GM23248 (cell line): Measurements from ENCODE around the gene ABHD17A.

Experiments
- EZH2 ChIP-seq: fragments of 200-600 bp; sonication (generic); IDR thresholded peaks from 2 replicates; pipeline ENCODE4 v1.6.1; 2018; ENCODE audit warnings: antibody characterized with exemption, mild to moderate bottlenecking; ENCODE audit not compliant: insufficient read depth, poor library complexity, severe bottlenecking
- EZH2phosphoT487 ChIP-seq: fragments of 200-600 bp; sonication (generic); IDR thresholded peaks from 2 replicates; pipeline ENCODE4 v1.6.1; 2018; ENCODE audit warnings: antibody characterized with exemption, moderate library complexity, mild to moderate bottlenecking, low read depth; ENCODE audit not compliant: insufficient read depth

DNA sequence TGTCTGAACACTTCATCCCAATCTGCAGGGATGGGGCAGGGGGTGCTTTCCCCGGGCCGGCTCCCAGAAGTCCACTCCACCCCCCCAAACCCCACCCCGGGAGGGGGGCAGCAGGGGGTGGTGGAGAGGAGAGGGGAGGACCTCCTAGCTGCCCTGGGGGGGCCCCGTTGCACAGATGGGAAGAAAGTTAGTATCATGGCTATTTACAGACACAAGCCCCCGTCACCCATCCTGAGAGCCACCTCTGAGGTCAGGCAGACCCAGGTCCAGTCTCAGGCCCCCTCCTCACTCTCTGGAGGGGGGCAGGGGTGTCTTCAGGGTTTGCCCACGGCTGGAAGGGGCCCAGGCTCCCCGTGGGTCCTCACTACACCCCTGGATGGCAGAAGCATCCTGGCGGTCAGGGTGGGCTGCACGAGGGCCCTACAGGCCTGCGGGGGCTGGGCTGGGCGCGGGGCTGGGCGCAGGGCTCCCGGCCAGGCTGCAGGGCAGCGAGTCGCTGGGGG lies 31.2 kb downstream of the ABHD17A start:
- TF ChIP-seq EZH2 (no peak), EZH2phosphoT487 (no peak)
